ENCODE data around the gene KDM2B.

GRCh38 chr12:121600702-121601336 lies 20.0 kb upstream of the KDM2B start:
- TF ChIP-seq ZBTB33 (IDR thresholded peaks at IDR 0.05; ENCODE audit: borderline replicate concordance, low read depth) = no peak
- TF ChIP-seq TCF12 (IDR thresholded peaks at IDR 0.05) = no peak
- no peak for TF ChIP-seq CTCF (IDR thresholded peaks at IDR 0.05)
- TF ChIP-seq MAX (IDR thresholded peaks at IDR 0.05; ENCODE audit: low read depth) = no peak
- no peak for TF ChIP-seq USF1 (IDR thresholded peaks at IDR 0.05; ENCODE audit: borderline replicate concordance, low read depth)
- TF ChIP-seq GABPA (IDR thresholded peaks at IDR 0.05; ENCODE audit: low read depth) = no peak
- no peak for TF ChIP-seq MEF2A (IDR thresholded peaks at IDR 0.05; ENCODE audit: borderline replicate concordance, low read depth)
- no peak for TF ChIP-seq TEAD4 (IDR thresholded peaks at IDR 0.05; ENCODE audit: borderline replicate concordance, insufficient read depth)
- no peak for TF ChIP-seq POLR2AphosphoS5 (IDR thresholded peaks at IDR 0.05; ENCODE audit: low read depth, low read length)

Measured in SK-N-SH (cell line).